GM21360 (cell line): ENCODE results near the gene CRHR1.

Experiments
- ATAC-seq: cut with Tn5 transposase; IDR thresholded peaks from one replicate; pipeline ENCODE4 v1.9.1; 2021; ENCODE audit warnings: mild to moderate bottlenecking, moderate library complexity; ENCODE audit not compliant: unreplicated experiment

CRHR1 gene

DNA sequence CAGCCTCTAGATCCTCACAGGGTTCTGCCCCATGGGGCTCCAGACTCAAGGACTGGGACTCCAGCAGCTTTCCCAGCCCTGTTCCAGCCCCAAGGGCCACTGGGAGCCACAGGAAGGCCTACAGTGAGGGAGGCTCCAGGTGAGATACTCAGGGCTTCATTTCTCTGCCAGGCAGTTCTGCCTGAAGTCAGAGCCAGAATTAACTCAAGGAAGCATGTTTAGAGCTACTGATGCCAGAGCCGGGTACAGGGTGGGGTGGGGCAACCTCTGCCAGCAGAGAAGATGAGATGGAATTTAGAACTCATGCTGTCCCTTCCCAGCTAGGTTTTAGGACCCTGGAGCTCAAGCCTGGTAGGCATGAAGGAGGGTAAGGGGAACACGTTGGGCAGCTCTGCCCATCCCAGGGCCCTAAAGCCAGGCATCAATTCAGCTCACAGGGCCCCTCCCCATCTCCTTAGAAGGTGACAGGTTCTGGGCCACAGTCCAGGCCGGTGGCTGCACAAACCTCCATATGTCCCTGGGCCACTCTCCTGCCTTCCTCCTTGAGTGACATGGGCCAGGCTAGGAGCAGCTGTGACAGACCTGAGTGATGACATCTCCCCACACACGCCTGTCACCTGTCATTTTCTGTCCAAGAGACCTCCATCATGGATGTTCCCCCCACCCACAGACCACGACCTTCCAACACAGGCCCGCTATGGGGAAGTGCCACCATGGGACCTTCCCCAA, 36.1 kb downstream of the CRHR1 start:
- no peak for ATAC-seq

- ATAC-seq = no peak
Measured at GRCh38 chr17:45821147-45821546, 37.0 kb downstream of the CRHR1 start.

DNA sequence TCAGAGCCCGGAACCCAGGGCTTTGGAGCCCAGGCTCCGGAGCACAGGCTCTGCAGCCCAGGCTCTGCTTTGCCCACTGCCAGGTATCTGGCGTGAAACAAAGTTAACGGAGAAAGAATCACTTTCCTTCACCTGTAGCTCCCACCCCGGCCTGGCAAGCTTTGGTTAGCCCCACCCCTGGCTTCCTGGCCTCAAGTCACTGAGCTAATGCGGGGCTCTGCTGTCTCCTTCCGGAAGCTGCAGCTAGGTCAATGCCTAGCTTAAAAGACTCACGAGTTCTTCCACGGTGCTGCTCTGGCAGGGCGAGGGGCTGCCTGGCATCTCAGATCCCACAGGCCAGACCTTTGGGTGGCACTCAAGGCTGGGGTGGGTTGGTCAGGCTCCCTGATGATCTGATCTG, 39.5 kb downstream of the CRHR1 start:
- ATAC-seq = no peak

DNA sequence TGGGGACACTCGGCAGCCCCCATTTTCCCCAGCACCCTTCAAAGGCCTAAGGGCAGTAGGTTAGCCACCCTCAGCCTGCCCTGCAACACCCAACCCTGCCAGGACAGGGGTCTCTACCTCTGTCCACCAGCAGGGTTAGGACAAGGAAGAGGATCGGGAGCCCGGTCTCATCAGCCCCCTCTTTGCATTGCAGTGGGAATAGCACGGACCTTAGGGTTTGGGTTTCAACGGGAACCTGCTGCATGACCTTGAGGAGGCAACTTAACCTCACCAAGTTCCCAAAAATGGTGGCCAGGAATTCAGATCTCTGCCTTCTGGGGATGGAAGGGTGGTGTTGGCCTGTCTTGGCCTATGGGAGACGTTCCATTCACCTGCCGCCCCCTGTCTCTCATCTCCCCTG, 40.4 kb downstream of the CRHR1 start:
- no peak for ATAC-seq

- ATAC-seq = no peak
Measured at GRCh38 chr17:45824901-45825492, 40.9 kb downstream of the CRHR1 start.

DNA sequence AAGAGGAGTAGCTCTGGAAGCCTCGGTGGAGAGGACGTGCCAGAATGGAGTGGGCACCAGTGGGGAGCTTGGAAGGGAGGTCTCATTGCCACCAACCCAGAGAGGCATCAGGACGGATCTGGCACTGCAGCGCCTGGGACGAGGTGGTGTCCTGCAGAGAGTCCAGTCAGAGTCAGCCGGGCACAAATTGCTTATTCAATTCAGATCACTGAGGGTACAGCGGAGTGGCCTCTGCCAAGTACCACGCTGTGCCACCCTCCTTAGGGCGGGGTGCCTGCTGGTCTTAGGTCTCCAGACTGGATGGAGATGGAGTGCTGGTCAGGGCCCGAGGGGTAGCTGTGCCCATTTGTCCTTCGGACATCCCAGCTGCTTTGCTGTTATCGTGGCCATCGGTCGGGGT, 41.7 kb downstream of the CRHR1 start:
- no peak for ATAC-seq

- ATAC-seq = no peak
Measured at GRCh38 chr17:45826919-45827588, 42.9 kb downstream of the CRHR1 start.

DNA sequence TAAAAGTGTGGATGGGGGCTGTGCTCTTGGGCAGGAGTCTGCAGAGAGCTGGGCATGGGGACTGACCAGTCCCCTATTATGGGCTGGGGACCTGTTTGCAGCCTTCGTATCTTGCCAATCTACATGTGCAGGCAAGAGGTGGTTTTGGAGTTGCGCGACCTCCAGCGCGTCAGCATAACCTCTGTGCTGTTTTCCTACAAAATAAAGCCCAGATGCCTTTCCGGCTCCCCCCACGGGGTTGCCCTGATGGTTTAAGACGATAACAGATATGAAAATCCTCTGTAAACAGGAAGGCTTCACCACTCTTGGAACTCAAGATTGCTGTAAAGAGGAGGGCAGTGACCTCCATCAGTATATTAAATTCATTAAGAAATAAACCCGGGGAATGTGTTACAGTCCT, 44.1 kb downstream of the CRHR1 start:
- no peak for ATAC-seq

DNA sequence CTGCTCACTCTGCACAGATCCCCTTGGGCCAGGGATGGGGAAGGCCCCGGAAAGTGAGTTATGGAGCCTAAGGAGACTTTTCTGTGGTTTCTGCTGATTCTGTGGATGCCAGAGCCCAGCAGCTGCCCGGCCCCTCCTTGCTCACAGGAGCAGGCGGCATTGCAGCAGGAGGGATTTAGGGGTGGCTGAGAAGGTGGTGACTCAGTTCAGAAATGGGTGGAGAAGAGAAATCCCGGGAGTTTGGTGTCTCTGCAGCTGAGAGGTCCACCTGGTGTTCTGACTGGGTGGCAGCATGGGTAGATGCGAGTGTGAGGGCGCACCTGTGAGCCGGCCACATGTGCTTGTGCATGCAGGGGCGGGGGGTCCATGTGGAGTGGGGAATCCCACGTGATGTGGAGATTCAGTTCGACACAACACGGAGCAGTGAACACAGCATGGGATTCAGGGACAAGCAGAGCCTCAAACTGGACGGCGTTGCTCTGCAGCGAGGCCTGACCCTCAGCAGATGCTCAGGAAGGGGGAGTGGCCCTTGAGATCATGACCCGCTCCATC, 44.5 kb downstream of the CRHR1 start:
- no peak for ATAC-seq

DNA sequence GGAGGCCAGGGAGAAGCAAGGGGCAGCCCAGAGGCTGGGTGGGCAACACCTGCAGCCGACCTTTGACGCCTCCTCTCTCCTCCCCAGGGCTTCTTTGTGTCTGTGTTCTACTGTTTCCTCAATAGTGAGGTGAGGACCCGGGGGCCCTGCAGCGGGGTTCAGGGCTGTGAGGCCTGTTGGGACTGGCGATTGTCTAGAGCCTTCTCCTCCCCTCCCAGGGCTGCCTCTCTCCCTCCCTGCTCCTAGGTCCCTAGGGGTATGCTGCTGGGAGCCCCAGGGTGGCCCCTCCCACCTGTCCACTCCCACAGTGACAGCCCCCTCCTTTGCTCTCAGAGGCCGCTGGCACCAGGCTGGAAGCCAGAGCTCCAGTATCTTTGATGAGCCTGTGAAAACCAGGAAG, 49.8 kb downstream of the CRHR1 start:
- no peak for ATAC-seq

GRCh38 chr17:45834471-45835396, 50.6 kb downstream of the CRHR1 start:
- ATAC-seq = no peak

DNA sequence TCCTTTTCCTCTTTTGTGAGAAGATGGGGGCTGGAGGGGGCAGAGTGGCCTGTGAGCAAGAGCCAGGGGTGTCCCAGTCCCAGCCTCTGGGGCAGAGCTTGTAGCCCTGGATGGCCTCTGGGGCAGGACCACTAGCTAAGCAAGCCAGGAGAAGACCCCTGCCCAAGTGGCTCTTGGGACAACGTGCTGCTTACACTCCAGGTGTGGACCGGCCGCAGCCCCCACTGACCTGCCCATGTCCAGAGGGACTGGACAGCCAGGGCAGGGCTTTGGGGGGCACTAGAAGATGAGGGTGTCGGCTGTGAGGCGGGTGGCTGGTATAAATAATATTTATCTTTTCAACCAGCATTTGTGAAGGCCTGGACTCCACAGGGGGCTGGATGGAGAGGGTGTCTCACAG, 51.4 kb downstream of the CRHR1 start:
- no peak for ATAC-seq

- ATAC-seq = no peak
Measured at GRCh38 chr17:45836047-45837044, 52.2 kb downstream of the CRHR1 start.

DNA sequence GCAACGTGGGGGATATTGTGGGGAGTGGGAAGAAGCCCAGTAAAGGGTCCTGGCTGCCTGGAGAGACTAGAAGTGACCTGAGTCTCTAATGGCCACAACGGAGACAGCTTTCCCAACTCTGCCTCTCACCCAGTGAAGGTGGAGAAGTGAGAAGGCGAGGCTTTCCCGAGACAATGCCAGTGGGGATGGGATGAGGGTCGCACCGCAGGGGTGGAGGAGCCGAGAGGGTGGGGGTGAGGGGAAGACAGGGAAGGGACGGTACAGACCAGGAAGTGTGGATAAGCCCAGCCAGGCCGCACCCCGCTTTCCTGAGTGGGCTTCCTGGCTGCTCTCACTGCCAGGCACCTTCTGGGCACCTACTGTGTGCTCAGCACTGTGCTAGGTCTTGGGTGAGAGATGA, 53.1 kb downstream of the CRHR1 start:
- no peak for ATAC-seq

- no peak for ATAC-seq
Measured at GRCh38 chr17:45837603-45838002, 53.5 kb downstream of the CRHR1 start.

DNA sequence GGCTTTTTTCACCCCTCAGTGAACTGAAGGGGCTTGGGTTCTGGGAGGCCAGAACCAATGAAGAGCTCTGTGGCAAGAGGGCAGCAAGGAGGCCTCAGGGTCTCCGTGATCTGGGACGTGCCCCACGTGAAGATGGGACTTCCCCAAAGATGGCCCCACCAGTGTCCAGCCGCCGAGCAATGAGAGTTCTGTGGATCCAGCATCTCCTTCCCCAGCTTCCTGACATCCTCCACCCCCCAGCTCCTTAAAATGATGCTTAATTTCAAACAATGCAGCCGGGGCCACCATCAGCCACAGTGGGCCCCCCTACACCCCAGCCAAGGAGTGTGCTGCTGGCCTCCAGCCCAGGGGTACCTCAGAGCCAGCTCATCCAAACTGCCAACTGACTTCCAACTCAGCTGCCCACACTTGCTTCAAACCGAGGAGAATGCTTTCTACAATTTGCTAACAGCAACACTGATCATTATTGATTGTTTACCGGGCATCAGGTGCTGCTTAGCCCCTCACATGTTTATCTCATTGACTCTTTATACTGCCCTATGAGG, 54.7 kb downstream of the CRHR1 start:
- ATAC-seq = no peak

DNA sequence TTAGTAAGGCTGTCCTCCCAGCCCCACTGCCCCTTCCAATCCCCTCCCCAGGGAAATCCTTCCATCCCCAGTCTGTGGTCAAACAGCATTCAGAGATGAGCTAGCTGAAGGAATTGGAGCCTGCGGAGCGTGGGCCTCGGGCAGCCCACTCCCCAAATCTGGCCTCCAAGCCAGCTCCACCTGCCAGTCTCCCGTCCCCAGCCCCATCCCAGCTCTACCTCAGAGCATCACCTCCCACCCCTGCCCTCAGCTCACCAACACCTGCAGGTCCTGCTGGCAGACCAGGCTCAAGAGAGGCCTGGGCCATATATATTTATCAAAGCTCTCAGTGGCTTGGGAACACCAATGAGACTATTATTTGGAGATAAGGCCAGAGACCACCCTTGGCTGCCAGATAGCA, 55.3 kb downstream of the CRHR1 start:
- no peak for ATAC-seq

DNA sequence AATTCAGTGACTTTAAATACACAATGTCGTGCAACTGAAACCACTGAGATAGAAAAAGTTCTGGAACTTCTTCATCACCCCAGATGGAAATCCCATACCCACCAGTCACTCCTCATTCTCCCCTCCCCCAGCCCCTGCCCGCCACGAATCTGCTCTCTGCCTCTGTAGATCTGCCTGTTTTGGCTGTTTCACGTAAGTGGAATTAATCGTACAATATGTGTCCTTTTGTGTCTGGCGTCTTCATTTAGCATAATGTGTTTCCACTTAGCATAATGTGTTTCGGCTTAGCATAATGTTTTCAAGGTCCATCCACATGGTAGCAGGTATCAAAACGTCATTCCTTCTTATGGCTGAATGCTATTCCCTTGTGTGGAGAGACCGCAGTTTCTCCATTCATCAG, 57.1 kb downstream of the CRHR1 start:
- no peak for ATAC-seq

- ATAC-seq = no peak
Measured at GRCh38 chr17:45841883-45842525, 57.9 kb downstream of the CRHR1 start.
